ENCODE results near the gene SPATS2L.

The SPATS2L gene

DNA sequence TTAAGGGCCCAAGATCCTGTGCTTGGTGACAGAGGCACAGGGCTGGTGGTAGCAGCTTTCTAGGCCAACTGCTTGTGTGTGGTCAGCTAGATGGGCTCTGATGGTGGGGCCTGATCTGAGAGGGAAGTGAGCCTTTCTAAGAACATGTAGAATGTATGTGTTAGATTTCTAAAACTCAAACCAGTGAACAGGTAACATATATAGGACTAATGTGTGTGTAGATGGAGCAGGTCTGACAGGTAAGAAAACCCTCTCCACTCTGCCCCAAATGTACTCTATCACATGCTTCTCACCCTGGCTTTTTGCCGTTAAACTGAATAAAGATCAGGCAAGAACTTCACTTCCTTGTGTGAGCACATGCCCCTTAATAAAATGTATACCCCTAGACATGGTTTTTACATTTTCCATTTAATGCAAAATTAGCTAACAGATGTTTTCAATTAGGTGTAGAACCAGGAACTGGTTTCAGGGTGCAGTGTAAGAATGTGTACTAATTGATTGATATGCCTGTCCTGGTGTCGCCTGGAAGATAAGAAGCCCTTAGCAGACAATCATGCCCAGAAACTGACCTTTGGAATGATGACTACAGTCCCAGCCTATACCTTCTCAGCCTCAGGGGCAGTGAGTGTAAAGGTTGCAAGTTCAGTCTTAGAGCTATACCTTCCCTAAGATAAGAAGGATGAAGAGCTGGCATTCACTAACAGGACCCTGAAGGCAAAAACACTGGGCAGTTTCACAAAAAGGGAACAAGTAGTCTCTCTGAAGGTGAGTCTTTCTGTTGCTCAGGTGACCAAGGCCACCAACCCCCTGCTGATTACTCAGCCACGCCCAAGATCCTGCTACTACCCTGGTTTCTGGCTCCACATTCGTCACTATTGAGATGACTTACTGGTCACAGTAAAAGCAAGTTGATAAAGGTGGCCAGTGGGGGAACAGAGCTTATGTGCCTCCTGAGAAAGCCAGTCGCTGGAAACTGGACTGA, 71.2 kb downstream of the SPATS2L start:
- DNase-seq (ENCODE audit: low read depth) = no peak

GRCh38 chr2:200378652-200379290, 72.3 kb downstream of the SPATS2L start:
- DNase-seq (ENCODE audit: low read depth) = no peak

GRCh38 chr2:200379481-200380090, 73.1 kb downstream of the SPATS2L start:
- DNase-seq (ENCODE audit: low read depth) = no peak

GRCh38 chr2:200380091-200380561, 73.6 kb downstream of the SPATS2L start:
- DNase-seq (ENCODE audit: low read depth) = no peak

DNA sequence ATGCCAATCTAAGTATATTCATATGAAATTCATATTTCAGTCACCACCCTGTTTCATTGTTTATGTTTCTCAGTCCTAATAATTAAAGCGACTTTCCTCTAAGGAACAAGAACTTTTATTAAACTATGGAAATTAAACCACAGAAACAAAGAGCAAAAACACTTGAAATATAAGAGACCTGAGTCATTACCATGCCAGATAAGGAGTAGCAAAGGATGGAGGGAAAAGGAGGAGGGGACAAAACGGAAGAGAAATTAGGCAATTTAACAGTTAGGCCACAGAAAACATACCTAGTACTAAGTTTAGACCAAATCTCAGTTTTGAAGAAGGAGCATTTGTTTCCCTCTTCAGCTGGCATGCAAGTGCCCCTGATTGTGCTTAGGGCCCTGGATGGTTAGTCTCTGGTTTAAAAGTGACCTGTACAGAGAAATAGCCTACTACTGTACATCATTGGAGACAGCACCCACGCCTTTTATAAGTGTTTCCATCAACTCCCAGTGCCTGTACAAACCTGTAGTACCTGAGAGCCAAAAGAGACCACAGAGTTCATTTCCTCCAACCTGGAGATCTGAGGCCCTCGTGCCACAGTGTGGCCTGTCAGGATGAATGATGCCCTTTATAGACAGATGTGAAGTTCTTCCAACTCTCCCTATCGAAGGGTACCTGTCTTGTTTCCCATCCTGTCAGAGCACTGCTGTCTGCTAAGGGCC, 74.5 kb downstream of the SPATS2L start:
- no peak for DNase-seq (ENCODE audit: low read depth)

DNA sequence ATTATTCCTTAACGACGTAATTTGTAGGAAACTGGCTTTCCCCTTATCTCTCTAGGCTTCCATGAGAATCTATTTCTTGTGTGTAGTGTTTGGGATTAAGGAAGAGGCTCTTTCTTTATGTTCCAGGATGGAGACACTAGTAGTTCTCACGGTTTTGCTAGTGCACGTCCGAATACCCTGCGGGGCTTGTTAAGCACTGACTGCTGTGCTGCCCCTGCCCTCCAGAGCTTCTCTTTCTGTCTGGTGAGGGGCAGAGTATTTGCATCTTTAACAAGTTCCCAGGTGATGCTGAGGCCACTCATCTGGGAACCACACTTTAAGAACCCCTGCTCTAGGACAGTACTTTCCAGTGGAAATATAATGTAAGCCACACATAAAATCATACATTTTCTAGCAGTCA, 76.4 kb downstream of the SPATS2L start:
- no peak for DNase-seq (ENCODE audit: low read depth)

DNA sequence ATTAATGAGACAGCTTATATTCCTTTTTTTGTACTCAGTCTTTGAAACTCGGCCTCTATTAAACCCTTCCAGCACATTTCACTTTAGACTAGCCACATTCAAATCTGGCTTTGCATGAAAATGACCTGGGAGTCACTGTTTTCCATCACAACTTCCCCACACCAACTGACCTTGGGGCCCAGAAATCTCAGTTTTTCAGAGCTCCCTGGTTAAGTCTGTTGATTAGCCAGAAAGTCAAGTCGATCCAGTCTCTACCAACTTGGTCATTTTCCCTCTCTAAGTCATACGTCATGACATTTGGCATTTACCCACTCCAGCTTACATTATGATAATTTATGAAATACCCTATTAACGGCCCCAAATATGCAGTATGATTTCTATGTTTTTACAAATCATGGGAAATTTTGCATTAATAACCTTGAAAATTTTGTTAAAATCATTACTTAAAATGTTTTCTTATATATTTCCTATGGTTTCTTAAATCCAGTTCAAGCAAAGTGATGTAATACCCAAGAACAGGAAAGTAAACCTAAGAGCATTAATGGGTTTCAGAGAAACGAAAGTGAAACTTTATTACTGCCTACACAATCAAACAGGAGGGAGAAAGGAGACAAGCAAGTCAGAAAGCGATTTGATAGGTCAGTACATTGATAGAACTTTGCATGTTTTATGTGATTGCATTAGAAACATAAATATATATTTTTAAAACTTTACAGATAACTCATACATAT, 77.1 kb downstream of the SPATS2L start:
- DNase-seq (ENCODE audit: low read depth) = no peak

- no peak for DNase-seq (ENCODE audit: low read depth)
These were observed 78.7 kb downstream of the SPATS2L start for GRCh38 chr2:200385063-200385635.

GRCh38 chr2:200393191-200393590, 86.7 kb downstream of the SPATS2L start:
- DNase-seq (ENCODE audit: low read depth) = no peak

GRCh38 chr2:200394045-200394444, 87.6 kb downstream of the SPATS2L start:
- DNase-seq (ENCODE audit: low read depth) = no peak

GRCh38 chr2:200396781-200397242, 90.3 kb downstream of the SPATS2L start:
- DNase-seq (ENCODE audit: low read depth) = no peak

- no peak for DNase-seq (ENCODE audit: low read depth)
These were observed 91.3 kb downstream of the SPATS2L start for GRCh38 chr2:200397785-200398184.

DNA sequence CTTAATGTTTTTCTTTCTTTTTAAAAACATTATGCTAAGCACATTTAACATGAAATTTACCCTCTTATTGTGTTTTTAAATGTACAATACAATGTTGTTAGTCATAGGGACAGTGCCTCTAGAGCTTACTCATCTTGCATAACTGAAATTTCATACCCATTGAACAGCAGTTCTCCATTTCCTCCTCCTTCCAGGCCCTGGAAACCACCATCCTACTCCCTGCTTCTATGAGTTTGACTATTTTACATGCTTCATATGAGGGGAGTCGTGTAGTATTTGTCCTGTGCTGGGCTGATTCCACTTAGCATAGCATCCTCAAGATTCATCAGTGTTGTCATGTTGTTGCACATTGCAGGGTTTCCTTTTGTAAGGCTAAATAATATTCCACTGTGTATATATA, 92.6 kb downstream of the SPATS2L start:
- DNase-seq (ENCODE audit: low read depth) = no peak

- DNase-seq (ENCODE audit: low read depth) = no peak
These were observed 93.1 kb downstream of the SPATS2L start for GRCh38 chr2:200399636-200400035.

DNA sequence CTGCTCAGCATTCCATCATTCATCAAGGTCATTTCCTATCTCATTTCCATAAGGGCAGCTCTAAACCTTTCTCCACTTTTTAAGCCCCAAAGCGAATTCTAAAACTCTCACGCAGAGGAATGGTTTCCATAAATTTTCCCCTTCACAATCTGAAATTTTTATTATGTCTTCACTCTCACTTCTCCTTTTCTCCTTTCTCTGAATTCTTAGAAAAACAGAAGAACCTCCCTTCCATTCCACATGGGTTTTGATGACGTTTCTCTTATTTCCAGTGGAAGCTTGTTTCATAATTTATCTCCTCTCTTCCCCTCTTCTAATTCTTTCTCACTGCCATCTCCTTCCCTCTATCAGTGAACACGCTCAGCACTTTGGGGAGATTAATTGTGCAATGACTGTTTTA, 97.3 kb downstream of the SPATS2L start:
- no peak for DNase-seq (ENCODE audit: low read depth)

- no peak for DNase-seq (ENCODE audit: low read depth)
These were observed 98.1 kb downstream of the SPATS2L start for GRCh38 chr2:200404615-200405014.

GRCh38 chr2:200405599-200406298, 99.3 kb downstream of the SPATS2L start:
- DNase-seq (ENCODE audit: low read depth) = no peak

GRCh38 chr2:200406379-200406778, 99.9 kb downstream of the SPATS2L start:
- no peak for DNase-seq (ENCODE audit: low read depth)

DNA sequence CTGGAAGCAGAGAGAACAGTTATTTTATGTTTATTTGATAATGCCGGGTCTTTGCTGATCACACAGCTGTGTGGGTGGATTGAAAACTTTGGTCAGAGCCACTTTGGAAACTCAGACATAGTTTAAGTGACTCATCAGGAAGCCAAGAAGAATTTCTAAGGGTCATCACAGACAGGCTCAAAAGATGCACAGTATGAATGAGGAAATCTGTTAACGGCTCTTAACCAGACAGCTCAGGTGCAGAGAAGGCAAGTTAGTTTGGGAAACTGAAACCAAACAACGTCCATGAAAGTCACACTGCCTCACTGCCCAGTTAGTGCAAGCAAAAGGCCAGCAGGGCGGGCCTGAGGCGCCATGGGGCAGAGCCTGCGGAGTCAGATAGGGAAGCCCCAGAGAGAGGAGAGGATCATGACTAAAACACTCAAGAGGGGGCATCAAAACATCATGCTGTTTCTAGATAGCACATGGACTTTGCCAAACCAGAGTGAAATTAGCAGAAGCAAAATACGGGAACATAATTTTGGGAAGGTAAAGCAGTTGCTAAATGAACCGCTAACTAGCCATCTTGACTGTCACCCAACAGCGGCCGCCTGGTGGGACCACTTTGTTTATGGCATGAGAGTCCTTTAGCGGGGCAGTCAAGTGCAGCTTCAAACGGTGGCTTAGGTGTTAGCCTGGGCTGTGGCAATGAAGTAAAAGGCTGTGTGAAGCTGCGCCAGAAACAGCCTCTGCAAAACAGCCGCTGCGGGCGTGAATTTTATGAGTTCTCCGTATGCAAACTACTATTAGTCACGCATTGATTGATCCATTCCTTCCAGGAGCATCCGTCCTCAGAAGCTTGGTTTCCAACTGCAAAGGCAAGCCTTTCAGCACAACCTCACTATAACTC, 102.2 kb downstream of the SPATS2L start:
- no peak for DNase-seq (ENCODE audit: low read depth)

All from stimulated activated CD8-positive, alpha-beta memory T cell treated with anti-CD3 and anti-CD28 coated beads, Interleukin-7, amount 100 ng/mL, for 24 hours (primary cell).